ENCODE results near the gene GSN. TPM values are rescaled to one million over a fixed set of nuclear protein-coding genes. Genes with fewer than 3 reads are reported as not detected.

Gene GSN
- total RNA-seq, 4 donors from 2014 or later: 628 to 986 (median 782) TPM

DNA sequence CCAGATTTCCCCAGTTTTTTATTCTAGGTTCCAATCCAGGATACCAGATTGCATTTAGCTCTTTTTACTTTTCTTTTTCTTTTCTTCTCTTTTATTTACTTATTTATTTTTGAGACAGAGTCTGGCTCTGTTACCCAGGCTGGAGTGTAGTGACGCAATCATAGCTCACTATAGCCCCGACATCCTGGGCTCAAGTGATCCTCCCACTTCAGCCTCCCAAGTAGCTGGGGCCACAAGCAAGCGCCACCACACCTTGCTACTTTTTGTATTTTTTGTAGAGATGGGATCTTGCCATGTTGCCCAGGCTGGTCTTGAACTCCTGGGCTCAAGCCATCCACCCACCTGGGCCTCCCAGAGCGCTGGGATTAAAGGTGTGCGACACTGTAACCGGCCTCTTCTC lies 48.4 kb downstream of the GSN start:
- DNase-seq: no peak
- intact Hi-C loops (cut with DNase I; ENCODE audit: low total_unique reads) (loop anchor here (5.0 kb wide), 1 partner anchor 86 kb away; no protein-coding TSS in a partner anchor), in situ Hi-C loops (cut with MboI; ENCODE audit: low pct_ligation_motif_present in 1 of 4, low pct_unique_long_range_greater_than_20kb in 1 of 4, low sequenced_read_pairs in 3 of 4) (loop anchor here in 3 of 4 donors (5.0 to 25.0 kb wide), 2 partner anchors 81 to 104 kb away; partner anchors contain the start of gene RAB14 (in 2 of the 3))
- peaks cover 7 to 26% (median 13%) of the 10 kb centered on the region in 4 donors for H3K4me1 ChIP-seq
- H3K27ac ChIP-seq: peak overlapping the region; percentile 9 to 87 (median 84)
- TF ChIP-seq EP300 (IDR thresholded peaks at IDR 0.05; ENCODE audit: low read depth) (no peak), POLR2A (IDR thresholded peaks at IDR 0.05) (no peak), POLR2AphosphoS5 (IDR thresholded peaks at IDR 0.05) (no peak)
- TF ChIP-seq, protein P1, sequence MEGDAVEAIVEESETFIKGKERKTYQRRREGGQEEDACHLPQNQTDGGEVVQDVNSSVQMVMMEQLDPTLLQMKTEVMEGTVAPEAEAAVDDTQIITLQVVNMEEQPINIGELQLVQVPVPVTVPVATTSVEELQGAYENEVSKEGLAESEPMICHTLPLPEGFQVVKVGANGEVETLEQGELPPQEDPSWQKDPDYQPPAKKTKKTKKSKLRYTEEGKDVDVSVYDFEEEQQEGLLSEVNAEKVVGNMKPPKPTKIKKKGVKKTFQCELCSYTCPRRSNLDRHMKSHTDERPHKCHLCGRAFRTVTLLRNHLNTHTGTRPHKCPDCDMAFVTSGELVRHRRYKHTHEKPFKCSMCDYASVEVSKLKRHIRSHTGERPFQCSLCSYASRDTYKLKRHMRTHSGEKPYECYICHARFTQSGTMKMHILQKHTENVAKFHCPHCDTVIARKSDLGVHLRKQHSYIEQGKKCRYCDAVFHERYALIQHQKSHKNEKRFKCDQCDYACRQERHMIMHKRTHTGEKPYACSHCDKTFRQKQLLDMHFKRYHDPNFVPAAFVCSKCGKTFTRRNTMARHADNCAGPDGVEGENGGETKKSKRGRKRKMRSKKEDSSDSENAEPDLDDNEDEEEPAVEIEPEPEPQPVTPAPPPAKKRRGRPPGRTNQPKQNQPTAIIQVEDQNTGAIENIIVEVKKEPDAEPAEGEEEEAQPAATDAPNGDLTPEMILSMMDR (IDR thresholded peaks at IDR 0.05): no peak
- H3K9me3 ChIP-seq: no peaks in the 10 kb centered on the region
- H3K4me3 ChIP-seq: no peak overlapping the region
- no peaks in the 10 kb centered on the region for H3K27me3 ChIP-seq
- H3K36me3 ChIP-seq: peaks cover 0 to 68% (median 23%) of the 10 kb centered on the region in 4 donors
- 91 to 100% methylated on average over 1 to 6 of the region's 6 CpGs for WGBS, 2 donors (ENCODE audit: low coverage in 1 of 2)

DNA sequence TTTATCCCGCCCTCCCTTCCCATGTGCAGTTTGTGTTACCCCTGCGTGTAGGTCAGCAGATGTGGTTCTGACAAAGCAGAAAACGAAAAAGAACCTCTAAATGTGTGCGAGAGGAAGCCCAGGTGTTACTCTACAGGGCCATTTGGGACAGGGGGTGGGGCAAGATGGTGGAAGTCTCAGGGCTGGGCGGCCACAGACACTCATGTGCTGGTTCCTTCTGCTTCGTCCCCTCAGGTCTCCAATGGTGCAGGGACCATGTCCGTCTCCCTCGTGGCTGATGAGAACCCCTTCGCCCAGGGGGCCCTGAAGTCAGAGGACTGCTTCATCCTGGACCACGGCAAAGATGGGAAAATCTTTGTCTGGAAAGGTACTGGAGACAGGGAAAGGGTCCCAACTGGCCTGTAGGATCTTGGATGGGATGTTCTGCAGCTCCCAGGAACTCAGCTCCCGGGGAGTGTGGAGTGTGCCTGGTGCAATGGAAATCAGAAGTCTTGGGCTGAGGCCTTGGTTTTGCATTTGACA lies 49.0 kb downstream of the GSN start:
- Histone ChIP-seq H3K9me3 (no peaks in the 10 kb centered on the region), H3K4me1 (peaks cover 8 to 31% (median 14%) of the 10 kb centered on the region in 4 donors), H3K27ac (peak overlapping the region; percentile 9 to 87 (median 84)), H3K4me3 (no peak overlapping the region), H3K36me3 (peaks cover 0 to 64% (median 21%) of the 10 kb centered on the region in 4 donors), H3K27me3 (no peaks in the 10 kb centered on the region)
- WGBS, 2 donors (ENCODE audit: low coverage in 1 of 2): 76 to 93% methylated on average over 6 to 11 of the region's 11 CpGs
- in situ Hi-C loops (cut with MboI; ENCODE audit: low pct_ligation_motif_present in 1 of 4, low pct_unique_long_range_greater_than_20kb in 1 of 4, low sequenced_read_pairs in 3 of 4) (loop anchor here in 3 of 4 donors (5.0 to 25.0 kb wide), 2 partner anchors 80 to 105 kb away; partner anchors contain the start of gene RAB14 (in 2 of the 3)), intact Hi-C loops (cut with DNase I; ENCODE audit: low total_unique reads) (loop anchor here (5.0 kb wide), 1 partner anchor 85 kb away; no protein-coding TSS in a partner anchor)
- no peak for TF ChIP-seq POLR2A (IDR thresholded peaks at IDR 0.05)
- TF ChIP-seq POLR2AphosphoS5 (IDR thresholded peaks at IDR 0.05): no peak
- TF ChIP-seq, protein P1 (IDR thresholded peaks at IDR 0.05): no peak
- no peak for TF ChIP-seq EP300 (IDR thresholded peaks at IDR 0.05; ENCODE audit: low read depth)
- DNase-seq: no peak

DNA sequence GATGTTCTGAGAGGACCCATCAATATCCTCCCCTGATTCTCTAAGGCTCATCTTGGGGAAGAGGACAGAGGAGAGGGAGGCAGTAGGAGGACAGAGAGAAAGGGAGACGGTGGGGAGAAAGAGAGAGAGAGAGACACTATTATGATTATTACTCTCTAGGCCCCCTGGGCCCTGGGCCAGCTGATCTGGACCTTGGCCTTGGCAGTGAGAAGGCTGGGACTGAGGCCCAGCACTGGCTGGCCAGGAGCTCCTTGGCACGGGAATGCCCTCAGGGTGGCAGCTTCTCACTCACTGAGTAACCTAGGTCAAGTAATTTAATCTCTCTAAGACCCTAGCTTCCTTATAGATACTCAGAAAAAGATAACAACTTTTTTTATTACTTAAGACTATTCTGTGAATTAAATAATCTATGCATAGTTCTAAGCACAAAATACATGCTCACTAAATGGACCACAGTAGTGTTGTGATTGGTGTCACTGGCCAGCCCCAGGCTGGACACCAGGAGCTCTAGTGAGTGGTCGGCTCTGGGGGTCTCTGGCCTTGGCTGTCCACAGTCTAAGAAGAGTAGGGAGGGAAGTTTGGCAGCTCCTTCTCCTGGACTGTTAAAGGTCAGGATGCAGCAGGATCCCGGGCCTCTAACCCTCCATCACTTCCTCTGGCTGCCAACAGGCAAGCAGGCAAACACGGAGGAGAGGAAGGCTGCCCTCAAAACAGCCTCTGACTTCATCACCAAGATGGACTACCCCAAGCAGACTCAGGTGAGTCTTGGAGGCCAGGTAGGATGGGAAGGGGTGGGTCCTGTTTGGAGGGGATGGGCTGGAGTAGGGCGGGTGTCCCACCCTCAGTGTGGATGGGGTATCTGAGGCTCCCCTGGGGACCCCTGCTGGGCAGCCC lies 50.0 kb downstream of the GSN start:
- Histone ChIP-seq H3K27me3 (no peaks in the 10 kb centered on the region), H3K36me3 (peaks cover 0 to 56% (median 18%) of the 10 kb centered on the region in 4 donors), H3K4me3 (no peak overlapping the region), H3K4me1 (peaks cover 11 to 40% (median 14%) of the 10 kb centered on the region in 4 donors), H3K9me3 (no peaks in the 10 kb centered on the region), H3K27ac (peak overlapping the region; percentile 34 to 87 (median 84))
- TF ChIP-seq POLR2A (IDR thresholded peaks at IDR 0.05): no peak
- TF ChIP-seq, protein P1 (IDR thresholded peaks at IDR 0.05): no peak
- TF ChIP-seq EP300 (IDR thresholded peaks at IDR 0.05; ENCODE audit: low read depth): no peak
- TF ChIP-seq POLR2AphosphoS5 (IDR thresholded peaks at IDR 0.05): no peak
- no peak for DNase-seq
- intact Hi-C loops (cut with DNase I; ENCODE audit: low total_unique reads) (loop anchor here (5.0 kb wide), 1 partner anchor 84 kb away; no protein-coding TSS in a partner anchor), in situ Hi-C loops (cut with MboI; ENCODE audit: low pct_ligation_motif_present in 1 of 4, low pct_unique_long_range_greater_than_20kb in 1 of 4, low sequenced_read_pairs in 3 of 4) (loop anchor here in 3 of 4 donors (5.0 to 25.0 kb wide), 2 partner anchors 79 to 106 kb away; partner anchors contain the start of gene RAB14 (in 2 of the 3))
- 35 to 43% methylated on average over 1 to 4 of the region's 6 CpGs for WGBS, 2 donors (ENCODE audit: low coverage in 1 of 2)

Data from transverse colon (tissue), 4 donors.